ENCODE measurements around the gene BICDL1.

DNA sequence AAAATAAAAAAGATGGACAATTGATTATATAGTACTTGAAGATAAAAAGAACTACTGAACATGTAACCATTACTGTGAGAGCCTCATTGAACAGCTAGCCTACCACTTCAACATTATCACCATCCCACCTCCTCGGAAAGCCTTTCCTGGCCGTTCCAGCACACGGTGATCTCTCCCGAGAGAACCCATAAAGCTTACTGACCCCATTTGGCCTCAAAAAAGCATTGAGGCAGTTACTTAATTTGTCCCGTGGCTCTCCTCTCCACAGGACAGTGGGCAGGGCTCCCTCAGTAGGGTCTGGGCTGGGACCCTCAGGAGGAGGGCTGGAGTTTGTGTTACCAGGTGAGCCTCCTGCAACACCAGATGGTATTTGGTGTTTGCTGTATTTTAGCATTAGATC, 71.7 kb downstream of the BICDL1 start:
- TF ChIP-seq CTCF (IDR thresholded peaks at IDR 0.05) (no peak), POLR2AphosphoS5 (IDR thresholded peaks at IDR 0.05) (no peak)
